Progenitor cell of endocrine pancreas (in vitro differentiated cells): ENCODE results near the gene MYL9. TPM values are rescaled to one million over a fixed set of nuclear protein-coding genes. Genes with fewer than 3 reads are reported as not detected.
A peak's percentile ranks its signal among the peaks of the same experiment; 100 is the strongest.

Experiments used
- DNase-seq: peaks from one replicate; pipeline ENCODE4 v3.0.0; 2021; ENCODE audit warnings: low spot score; ENCODE audit not compliant: unreplicated experiment
- H3K27ac Mint-ChIP-seq: 2 replicates; pipeline ENCODE4 v1.8.0; 2021; ENCODE audit warnings: mild to moderate bottlenecking, moderate library complexity, mixed read lengths
- H3K27me3 Mint-ChIP-seq: 2 replicates; pipeline ENCODE4 v1.8.0; 2021; ENCODE audit warnings: mixed read lengths
- H3K36me3 Mint-ChIP-seq: 2 replicates; pipeline ENCODE4 v1.8.0; 2022; ENCODE audit warnings: mixed read lengths; ENCODE audit not compliant: insufficient read depth
- H3K4me1 Mint-ChIP-seq: 2 replicates; pipeline ENCODE4 v1.8.0; 2021; ENCODE audit warnings: low read depth, mixed read lengths
- H3K4me3 Mint-ChIP-seq: 2 replicates; pipeline ENCODE4 v1.8.0; 2021; ENCODE audit warnings: low read depth, mild to moderate bottlenecking, moderate library complexity, mixed read lengths
- H3K9me3 Mint-ChIP-seq: 2 replicates; pipeline ENCODE4 v1.8.0; 2021; ENCODE audit warnings: low read depth, mixed read lengths
- total RNA-seq: library from RNA; stranded (reverse); gene quantifications from 2 replicates; pipeline ENCODE4 v1.2.1, GENCODE V29; 2021
- TF ChIP-seq, protein P1 (sequence below): fragments of 200-600 bp; sonication (generic); IDR thresholded peaks from one replicate; pipeline ENCODE4 v1.5.0; 2021; ENCODE audit warnings: antibody characterized with exemption, mild to moderate bottlenecking; ENCODE audit not compliant: unreplicated experiment

The MYL9 gene
- total RNA-seq, 1 donor from 2014 or later: 31.0 TPM

DNA sequence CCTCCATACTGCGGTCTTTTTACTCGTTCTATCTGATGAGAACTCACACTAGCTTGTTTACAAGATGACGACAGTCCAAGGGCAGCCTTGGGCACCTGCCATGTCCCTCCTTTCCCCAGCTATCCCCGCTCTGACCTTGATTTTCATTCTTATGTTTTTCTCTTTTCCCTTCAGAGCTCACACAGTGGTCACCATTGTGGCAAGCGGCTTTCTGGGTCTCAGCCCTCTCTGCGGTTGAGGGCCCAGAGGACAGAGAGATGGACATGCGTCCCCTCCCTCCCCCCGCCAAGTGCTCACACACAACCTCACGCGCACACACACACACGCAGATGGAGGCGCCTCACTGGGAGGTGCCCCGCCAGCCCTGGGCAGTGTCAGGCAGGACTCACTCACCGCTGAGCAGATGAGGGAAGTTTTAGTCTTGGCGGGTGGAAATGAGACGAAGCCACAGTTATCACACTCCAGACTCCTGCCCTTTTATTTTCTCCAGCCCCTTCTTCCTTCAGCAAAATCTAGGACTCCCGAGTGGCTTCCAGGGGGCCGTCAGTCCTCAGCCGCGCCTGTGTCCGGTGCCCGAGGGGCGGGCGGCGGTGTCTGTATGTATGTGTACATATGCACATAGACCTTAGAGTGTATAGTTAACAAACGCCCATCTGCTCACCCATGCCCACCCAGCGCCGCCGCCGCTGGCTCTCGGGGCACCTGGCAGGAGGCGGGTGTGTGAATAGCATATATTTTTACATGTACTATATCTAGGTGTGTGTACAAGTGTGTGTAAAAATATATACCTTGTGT is 13.8 kb upstream of the MYL9 start:
- H3K9me3 Mint-ChIP-seq: no peaks in the 10 kb centered on the region
- no peak overlapping the region for H3K4me3 Mint-ChIP-seq
- H3K4me1 Mint-ChIP-seq: no peaks in the 10 kb centered on the region
- TF ChIP-seq, protein P1, sequence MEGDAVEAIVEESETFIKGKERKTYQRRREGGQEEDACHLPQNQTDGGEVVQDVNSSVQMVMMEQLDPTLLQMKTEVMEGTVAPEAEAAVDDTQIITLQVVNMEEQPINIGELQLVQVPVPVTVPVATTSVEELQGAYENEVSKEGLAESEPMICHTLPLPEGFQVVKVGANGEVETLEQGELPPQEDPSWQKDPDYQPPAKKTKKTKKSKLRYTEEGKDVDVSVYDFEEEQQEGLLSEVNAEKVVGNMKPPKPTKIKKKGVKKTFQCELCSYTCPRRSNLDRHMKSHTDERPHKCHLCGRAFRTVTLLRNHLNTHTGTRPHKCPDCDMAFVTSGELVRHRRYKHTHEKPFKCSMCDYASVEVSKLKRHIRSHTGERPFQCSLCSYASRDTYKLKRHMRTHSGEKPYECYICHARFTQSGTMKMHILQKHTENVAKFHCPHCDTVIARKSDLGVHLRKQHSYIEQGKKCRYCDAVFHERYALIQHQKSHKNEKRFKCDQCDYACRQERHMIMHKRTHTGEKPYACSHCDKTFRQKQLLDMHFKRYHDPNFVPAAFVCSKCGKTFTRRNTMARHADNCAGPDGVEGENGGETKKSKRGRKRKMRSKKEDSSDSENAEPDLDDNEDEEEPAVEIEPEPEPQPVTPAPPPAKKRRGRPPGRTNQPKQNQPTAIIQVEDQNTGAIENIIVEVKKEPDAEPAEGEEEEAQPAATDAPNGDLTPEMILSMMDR: no peak
- DNase-seq: no peak
- peak overlapping the region; percentile 22 for H3K27ac Mint-ChIP-seq
- H3K27me3 Mint-ChIP-seq: no peaks in the 10 kb centered on the region
- peaks cover 14% of the 10 kb centered on the region for H3K36me3 Mint-ChIP-seq

DNA sequence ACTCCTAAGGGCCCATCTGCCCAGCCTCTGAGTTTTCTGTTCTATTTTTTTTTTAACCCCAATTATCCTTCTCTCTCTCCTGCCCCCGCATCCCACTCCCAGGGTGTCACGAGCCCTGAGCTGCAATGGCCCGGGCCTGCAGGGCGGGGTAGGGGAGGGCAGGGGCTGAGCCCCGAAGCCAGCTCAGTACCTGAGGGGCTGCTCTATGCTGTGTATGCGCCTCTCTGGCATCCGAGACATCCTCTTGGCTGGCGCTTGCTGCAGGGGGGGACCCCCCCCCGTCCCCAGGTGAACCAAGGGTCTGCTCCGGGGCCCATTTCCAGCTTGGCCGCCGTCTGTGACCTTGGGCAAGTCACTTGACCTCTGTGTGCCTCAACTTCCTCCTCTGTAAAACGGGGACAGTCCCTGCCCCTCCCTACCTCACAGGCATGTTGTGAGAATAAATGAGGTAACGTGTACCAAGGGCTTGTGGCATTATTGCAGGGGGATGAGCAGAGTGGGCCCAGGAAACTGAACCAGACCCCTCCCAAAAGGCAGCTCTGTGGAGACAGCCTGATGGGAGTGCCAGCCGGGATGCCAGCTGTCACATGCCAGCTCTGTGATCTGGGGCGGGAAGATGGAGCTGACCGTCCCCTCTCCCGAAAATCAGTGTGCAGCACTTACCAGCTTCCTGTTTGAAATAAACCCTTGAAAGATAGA is 13.0 kb upstream of the MYL9 start:
- no peak for DNase-seq
- Mint-ChIP-seq H3K4me1 (no peaks in the 10 kb centered on the region), H3K36me3 (peaks cover 14% of the 10 kb centered on the region), H3K27ac (no peak overlapping the region), H3K9me3 (no peaks in the 10 kb centered on the region), H3K27me3 (no peaks in the 10 kb centered on the region), H3K4me3 (no peak overlapping the region)
- TF ChIP-seq, protein P1: no peak

DNA sequence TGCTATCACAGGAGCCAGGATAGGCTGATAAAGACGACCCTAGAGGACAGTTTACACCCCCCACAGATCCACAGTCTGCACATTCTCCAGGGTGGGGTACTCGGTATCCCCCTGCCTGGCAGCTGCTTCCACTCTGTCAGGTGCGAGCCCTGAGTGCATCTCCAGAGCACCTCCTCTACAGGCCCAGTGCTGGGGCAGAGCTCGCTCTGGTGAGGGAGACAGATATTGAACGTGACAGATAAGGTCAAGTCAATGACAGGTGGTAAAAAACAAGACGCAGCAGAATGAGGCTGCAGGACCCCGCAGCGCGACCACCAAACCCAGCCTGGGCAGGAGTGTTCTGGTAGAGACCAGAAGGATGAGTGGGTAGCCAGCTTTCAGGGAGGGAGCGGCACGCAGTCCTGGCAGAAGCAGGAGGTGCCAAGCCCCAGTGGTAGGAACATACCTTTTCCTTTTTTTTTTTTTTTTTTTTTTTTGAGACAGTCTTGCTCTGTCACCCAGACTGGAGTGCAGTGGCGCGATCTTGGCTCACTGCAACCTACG is 12.4 kb upstream of the MYL9 start:
- no peaks in the 10 kb centered on the region for H3K27me3 Mint-ChIP-seq
- H3K4me1 Mint-ChIP-seq: no peaks in the 10 kb centered on the region
- H3K36me3 Mint-ChIP-seq: peaks cover 13% of the 10 kb centered on the region
- H3K9me3 Mint-ChIP-seq: no peaks in the 10 kb centered on the region
- DNase-seq: no peak
- H3K4me3 Mint-ChIP-seq: no peak overlapping the region
- H3K27ac Mint-ChIP-seq: peak overlapping the region; percentile 27
- TF ChIP-seq, protein P1: no peak

DNA sequence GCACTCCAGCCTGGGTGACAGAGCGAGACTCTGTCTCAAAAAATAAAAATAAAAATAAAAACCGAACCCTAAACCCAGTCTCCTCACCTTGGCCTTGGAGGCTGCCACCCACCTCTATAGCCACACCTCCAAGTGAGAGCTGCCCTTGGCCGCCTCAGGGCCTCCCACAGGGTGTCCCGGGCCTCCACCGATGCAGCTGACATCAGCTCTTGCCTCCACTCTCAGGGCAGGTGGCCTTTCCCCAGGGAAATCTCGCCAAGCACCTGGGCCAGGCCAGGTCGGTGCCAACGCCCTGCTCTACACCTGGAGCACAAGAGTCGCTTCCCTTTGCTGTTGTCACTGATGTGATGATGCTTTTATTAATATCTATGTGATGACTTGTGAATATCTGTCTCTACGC is 8.9 kb upstream of the MYL9 start:
- Mint-ChIP-seq H3K27me3 (no peaks in the 10 kb centered on the region), H3K9me3 (no peaks in the 10 kb centered on the region), H3K27ac (no peak overlapping the region), H3K4me1 (no peaks in the 10 kb centered on the region), H3K4me3 (no peak overlapping the region), H3K36me3 (peaks cover 6% of the 10 kb centered on the region)
- TF ChIP-seq, protein P1: no peak
- DNase-seq: no peak

DNA sequence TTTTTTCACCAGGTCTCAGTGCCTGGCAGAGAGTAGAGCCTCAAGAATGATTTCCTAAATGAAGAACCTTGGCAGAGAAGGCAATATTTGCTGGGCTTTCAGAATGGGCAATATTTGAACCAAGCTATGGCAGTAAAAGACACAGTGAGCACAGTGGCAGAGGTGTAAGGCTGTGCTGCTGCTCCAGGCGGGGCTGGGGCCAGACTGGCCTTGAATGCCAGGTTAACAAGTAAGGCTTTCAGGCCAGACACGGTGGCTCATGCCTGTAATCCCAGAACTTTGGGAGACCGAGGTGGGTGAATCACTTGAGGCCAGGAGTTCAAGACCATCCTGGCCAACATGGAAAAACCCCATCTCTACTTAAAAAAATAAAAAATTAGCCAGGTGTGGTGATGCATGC is 8.5 kb upstream of the MYL9 start:
- Mint-ChIP-seq H3K36me3 (peaks cover 4% of the 10 kb centered on the region), H3K4me3 (no peak overlapping the region), H3K27ac (no peak overlapping the region), H3K9me3 (no peaks in the 10 kb centered on the region), H3K27me3 (no peaks in the 10 kb centered on the region), H3K4me1 (no peaks in the 10 kb centered on the region)
- DNase-seq: no peak
- TF ChIP-seq, protein P1: no peak
